Upper lobe of left lung (tissue), 4 donors: ENCODE results near the gene CNTNAP3B.
"Not testable (repeated sequence)": the region's sequence is repeated elsewhere in the genome, so short reads cannot be mapped to it uniquely, and the experiment has no call there.

ENCODE experiments used
- POLR2AphosphoS5 ChIP-seq, 2 donors: sonication (generic); formaldehyde crosslinking; IDR thresholded peaks; one replicate each; pipeline ENCODE4 v1.5.1; 2017; ENCODE audit warnings: antibody characterized with exemption in 2 of 2
- TF ChIP-seq, protein P1 (sequence below), 6 experiments: fragments of 450-650 bp in 4 of 6; fragments of 200-600 bp in 2 of 6; sonication (generic) in 2 of 6; IDR thresholded peaks; one replicate each; pipeline ENCODE4 v1.5.1; 2016 to 2019; ENCODE audit warnings: antibody characterized with exemption in 6 of 6

DNA sequence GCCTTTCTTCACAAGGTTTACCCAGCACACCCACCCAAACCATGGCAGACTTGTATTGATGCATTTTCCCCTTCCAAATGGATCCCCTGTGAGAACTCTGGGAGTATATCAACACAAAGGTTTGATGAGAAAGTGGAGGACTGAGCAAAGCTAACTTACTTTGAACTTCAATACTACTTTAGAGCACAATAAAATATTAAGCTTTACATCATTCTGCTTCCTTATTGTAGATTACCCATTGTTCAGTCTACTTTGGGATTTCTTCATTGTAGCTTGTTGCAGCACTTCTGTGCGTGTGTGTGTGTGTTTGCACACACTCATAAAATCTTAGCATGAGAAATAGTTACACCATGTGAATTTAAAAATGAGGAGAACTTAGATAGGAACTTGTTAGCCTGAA lies 75.4 kb downstream of the CNTNAP3B start:
- TF ChIP-seq, protein P1, sequence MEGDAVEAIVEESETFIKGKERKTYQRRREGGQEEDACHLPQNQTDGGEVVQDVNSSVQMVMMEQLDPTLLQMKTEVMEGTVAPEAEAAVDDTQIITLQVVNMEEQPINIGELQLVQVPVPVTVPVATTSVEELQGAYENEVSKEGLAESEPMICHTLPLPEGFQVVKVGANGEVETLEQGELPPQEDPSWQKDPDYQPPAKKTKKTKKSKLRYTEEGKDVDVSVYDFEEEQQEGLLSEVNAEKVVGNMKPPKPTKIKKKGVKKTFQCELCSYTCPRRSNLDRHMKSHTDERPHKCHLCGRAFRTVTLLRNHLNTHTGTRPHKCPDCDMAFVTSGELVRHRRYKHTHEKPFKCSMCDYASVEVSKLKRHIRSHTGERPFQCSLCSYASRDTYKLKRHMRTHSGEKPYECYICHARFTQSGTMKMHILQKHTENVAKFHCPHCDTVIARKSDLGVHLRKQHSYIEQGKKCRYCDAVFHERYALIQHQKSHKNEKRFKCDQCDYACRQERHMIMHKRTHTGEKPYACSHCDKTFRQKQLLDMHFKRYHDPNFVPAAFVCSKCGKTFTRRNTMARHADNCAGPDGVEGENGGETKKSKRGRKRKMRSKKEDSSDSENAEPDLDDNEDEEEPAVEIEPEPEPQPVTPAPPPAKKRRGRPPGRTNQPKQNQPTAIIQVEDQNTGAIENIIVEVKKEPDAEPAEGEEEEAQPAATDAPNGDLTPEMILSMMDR (IDR thresholded peaks at IDR 0.05), result not testable (repeated sequence)
- not testable (repeated sequence) for TF ChIP-seq POLR2AphosphoS5 (IDR thresholded peaks at IDR 0.05)
